C4-2B (cell line): ENCODE measurements around the gene CILP.

Experiments used
- ZFX ChIP-seq: fragments of 450-650 bp; IDR thresholded peaks from 2 replicates; pipeline ENCODE4 v1.6.1; 2017
- TF ChIP-seq, protein P1 (sequence below): fragments of 450-650 bp; conservative IDR thresholded peaks from 2 replicates; pipeline ENCODE4 v1.5.1; 2017; ENCODE audit warnings: mild to moderate bottlenecking

DNA sequence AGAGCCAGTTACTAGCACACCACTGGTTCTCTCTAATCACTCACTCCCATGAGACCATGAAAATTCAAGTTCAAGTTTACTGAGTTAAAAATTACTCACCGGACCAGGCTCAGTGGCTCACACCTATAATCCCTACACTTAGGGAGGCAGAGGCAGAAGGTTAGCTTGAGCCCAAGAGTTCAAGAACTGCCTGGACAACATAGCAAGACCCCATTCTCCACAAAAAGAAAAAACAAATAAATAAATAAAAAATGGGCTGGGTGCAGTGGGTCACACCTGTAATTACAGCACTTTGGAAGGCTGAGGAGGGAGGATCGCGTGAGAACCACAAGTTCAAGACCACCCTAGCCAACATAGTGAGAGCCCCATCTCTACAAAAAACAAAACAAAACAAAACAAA lies 21.2 kb upstream of the CILP start:
- TF ChIP-seq, protein P1, sequence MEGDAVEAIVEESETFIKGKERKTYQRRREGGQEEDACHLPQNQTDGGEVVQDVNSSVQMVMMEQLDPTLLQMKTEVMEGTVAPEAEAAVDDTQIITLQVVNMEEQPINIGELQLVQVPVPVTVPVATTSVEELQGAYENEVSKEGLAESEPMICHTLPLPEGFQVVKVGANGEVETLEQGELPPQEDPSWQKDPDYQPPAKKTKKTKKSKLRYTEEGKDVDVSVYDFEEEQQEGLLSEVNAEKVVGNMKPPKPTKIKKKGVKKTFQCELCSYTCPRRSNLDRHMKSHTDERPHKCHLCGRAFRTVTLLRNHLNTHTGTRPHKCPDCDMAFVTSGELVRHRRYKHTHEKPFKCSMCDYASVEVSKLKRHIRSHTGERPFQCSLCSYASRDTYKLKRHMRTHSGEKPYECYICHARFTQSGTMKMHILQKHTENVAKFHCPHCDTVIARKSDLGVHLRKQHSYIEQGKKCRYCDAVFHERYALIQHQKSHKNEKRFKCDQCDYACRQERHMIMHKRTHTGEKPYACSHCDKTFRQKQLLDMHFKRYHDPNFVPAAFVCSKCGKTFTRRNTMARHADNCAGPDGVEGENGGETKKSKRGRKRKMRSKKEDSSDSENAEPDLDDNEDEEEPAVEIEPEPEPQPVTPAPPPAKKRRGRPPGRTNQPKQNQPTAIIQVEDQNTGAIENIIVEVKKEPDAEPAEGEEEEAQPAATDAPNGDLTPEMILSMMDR = no peak
- no peak for TF ChIP-seq ZFX
